OCI-LY1 (cell line): ENCODE measurements around the gene FHIT.

Experiments
- CTCF ChIP-seq: fragments of 200-600 bp; sonication (generic), shearing (Covaris generic); IDR thresholded peaks from 2 replicates; pipeline ENCODE4 v1.5.1; 2017; ENCODE audit warnings: mild to moderate bottlenecking, antibody characterized with exemption, low read length, moderate library complexity, mixed read lengths
- EZH2 ChIP-seq: fragments of 200-600 bp; sonication (generic), shearing (Covaris generic); IDR thresholded peaks from 2 replicates; pipeline ENCODE4 v1.8.0; 2017; ENCODE audit warnings: borderline replicate concordance, mixed run types, mild to moderate bottlenecking, antibody characterized with exemption, low read length, moderate library complexity, mixed read lengths

GRCh38 chr3:59730591-59730990, 1520.7 kb downstream of the FHIT start:
- TF ChIP-seq CTCF, result no peak
- TF ChIP-seq EZH2, result no peak
